SK-N-SH (cell line): Measurements from ENCODE around the gene DBR1. TPM values are rescaled to one million over a fixed set of nuclear protein-coding genes. Genes with fewer than 3 reads are reported as not detected.

Experiments used
- CTCF ChIA-PET: fragments of 300-600, 350-600 bp; formaldehyde crosslinking; extraction: SDS; loops from one replicate; lab custom pipeline; 2021; lab: Yijun Ruan, JAX
- POLR2A ChIA-PET: fragments of 350-600 bp; sonication (Branson Sonifier 250); formaldehyde crosslinking; extraction: SDS; loops from one replicate; lab custom pipeline; 2020; ENCODE audit warnings: antibody characterized with exemption, inconsistent platforms; lab: Yijun Ruan, JAX
- DNase-seq: peaks from one replicate; pipeline ENCODE4 v3.0.0; 2012
- H2AFZ ChIP-seq: fragments of 200-600 bp; sonication (generic); 2 replicates; pipeline ENCODE4 v1.8.1; 2016; ENCODE audit warnings: antibody characterized with exemption, mild to moderate bottlenecking, low read depth
- H3F3A ChIP-seq: fragments of 200-600 bp; sonication (generic); replicated peaks from 2 replicates; pipeline ENCODE3; 2016; ENCODE audit warnings: antibody characterized with exemption, mild to moderate bottlenecking; ENCODE audit not compliant: insufficient read depth
- H3K27ac ChIP-seq, 2 experiments: fragments of 200-500 bp in 1 of 2; fragments of 200-600 bp in 1 of 2; sonication (Bioruptor generic) in 1 of 2; sonication (generic), shearing (Covaris generic) in 1 of 2; 2 replicates each; pipeline versions ENCODE4 v1.5.1 to v1.6.1; 2014 to 2016; ENCODE audit warnings: low read depth in 2 of 2, inconsistent platforms in 1 of 2, low read length in 1 of 2, mild to moderate bottlenecking in 1 of 2, mixed read lengths in 1 of 2
- H3K27me3 ChIP-seq: fragments of 200-600 bp; sonication (generic), shearing (Covaris generic); 2 replicates; pipeline ENCODE4 v1.6.1; 2016; ENCODE audit warnings: mixed run types; ENCODE audit not compliant: insufficient read depth
- H3K36me3 ChIP-seq, 2 experiments: fragments of 200-500 bp in 1 of 2; fragments of 200-600 bp in 1 of 2; sonication (Bioruptor generic) in 1 of 2; sonication (generic) in 1 of 2; replicated peaks in 1 of 2; 2 replicates each; pipeline versions ENCODE3 to v1.5.1; 2014 to 2016; ENCODE audit warnings: low read length in 1 of 2, mild to moderate bottlenecking in 1 of 2; ENCODE audit not compliant: insufficient read depth in 2 of 2, control insufficient read depth in 1 of 2
- H3K4me1 ChIP-seq, 2 experiments: fragments of 200-500 bp in 1 of 2; fragments of 200-600 bp in 1 of 2; sonication (Bioruptor generic) in 1 of 2; sonication (generic), shearing (Covaris generic) in 1 of 2; 2 replicates each; pipeline versions ENCODE4 v1.5.1 to v1.6.1; 2014 to 2016; ENCODE audit warnings: low read depth in 1 of 2, low read length in 1 of 2, mixed run types in 1 of 2; ENCODE audit not compliant: insufficient read depth in 2 of 2, control insufficient read depth in 1 of 2
- H3K4me2 ChIP-seq: fragments of 200-600 bp; sonication (generic), shearing (Covaris generic); 2 replicates; pipeline ENCODE4 v1.6.1; 2017; ENCODE audit warnings: mixed run types
- H3K4me3 ChIP-seq, 2 experiments: fragments of 200-500 bp in 1 of 2; fragments of 200-600 bp in 1 of 2; sonication (Bioruptor generic) in 1 of 2; sonication (generic), shearing (Covaris generic) in 1 of 2; 2 replicates each; pipeline versions ENCODE4 v1.5.1 to v1.8.1; 2014 to 2016; ENCODE audit warnings: low read depth in 2 of 2, inconsistent platforms in 1 of 2, low read length in 1 of 2, mild to moderate bottlenecking in 1 of 2, mixed read lengths in 1 of 2, moderate library complexity in 1 of 2
- H3K79me2 ChIP-seq: fragments of 200-600 bp; sonication (generic); 2 replicates; pipeline ENCODE4 v1.8.1; 2017; ENCODE audit warnings: mild to moderate bottlenecking; ENCODE audit not compliant: insufficient read depth
- H3K9ac ChIP-seq: fragments of 200-600 bp; sonication (generic); 2 replicates; pipeline ENCODE4 v1.6.1; 2017; ENCODE audit warnings: mixed run types
- H3K9me2 ChIP-seq: fragments of 200-600 bp; sonication (generic); 2 replicates; pipeline ENCODE4 v1.6.1; 2017; ENCODE audit warnings: mixed run types
- H3K9me3 ChIP-seq: fragments of 200-600 bp; sonication (generic); 2 replicates; pipeline ENCODE4 v1.6.1; 2017; ENCODE audit warnings: mixed run types, mild to moderate bottlenecking, moderate library complexity
- H4K20me1 ChIP-seq: fragments of 200-600 bp; sonication (generic); 2 replicates; pipeline ENCODE4 v1.6.1; 2017; ENCODE audit warnings: mild to moderate bottlenecking, mixed run types; ENCODE audit not compliant: insufficient read depth
- CTCF ChIP-seq: fragments of 200-600 bp; sonication (generic); IDR thresholded peaks from 2 replicates; pipeline ENCODE4 v1.6.1; 2017; ENCODE audit warnings: antibody characterized with exemption, mild to moderate bottlenecking, moderate library complexity
- EZH2phosphoT487 ChIP-seq: fragments of 200-600 bp; sonication (generic); IDR thresholded peaks from 2 replicates; pipeline ENCODE4 v1.6.1; 2017; ENCODE audit warnings: low read depth, mixed run types, mild to moderate bottlenecking, antibody characterized with exemption, moderate library complexity, borderline replicate concordance
- GATA2 ChIP-seq: sonication (generic); formaldehyde crosslinking; IDR thresholded peaks from 2 replicates; pipeline ENCODE4 v1.5.0; 2020; ENCODE audit warnings: mild to moderate bottlenecking, missing genetic modification reagents
- JUND ChIP-seq: IDR thresholded peaks from 2 replicates; pipeline ENCODE4 v1.4.0; 2012
- MAX ChIP-seq: IDR thresholded peaks from 2 replicates; pipeline ENCODE4 v1.4.0; 2012; ENCODE audit warnings: low read depth
- MXI1 ChIP-seq: IDR thresholded peaks from 2 replicates; pipeline ENCODE4 v1.6.1; 2012; ENCODE audit warnings: mild to moderate bottlenecking, low read depth, low read length, improper control_type of control experiment
- RFX5 ChIP-seq: IDR thresholded peaks from 2 replicates; pipeline ENCODE4 v1.6.1; 2012; ENCODE audit warnings: mild to moderate bottlenecking, improper control_type of control experiment, low read length
- RXRA ChIP-seq: IDR thresholded peaks from 2 replicates; pipeline ENCODE4 v1.4.0; 2012; ENCODE audit warnings: low read depth, mild to moderate bottlenecking, borderline replicate concordance
- SIN3A ChIP-seq: IDR thresholded peaks from 2 replicates; pipeline ENCODE4 v1.6.1; 2012; ENCODE audit warnings: low read depth, mild to moderate bottlenecking, low read length, moderate library complexity, borderline replicate concordance
- ZBTB33 ChIP-seq: IDR thresholded peaks from 2 replicates; pipeline ENCODE4 v1.4.0; 2012; ENCODE audit warnings: low read depth, borderline replicate concordance
- WGBS: methylation state at CpG from one replicate; pipeline ENCODE4 v1.1.6; 2017; ENCODE audit warnings: low lambda C conversion rate; 5-methylcytosine and 5-hydroxymethylcytosine counted together
- polyA plus RNA-seq, 3 experiments: library from polyadenylated mRNA; depleted of rRNA; stranded (reverse); fragments of >200 nt; gene quantifications; 2 replicates each; pipeline ENCODE4 v1.2.3, GENCODE V29; 2012

DBR1 gene
- polyA plus RNA-seq, 1 of the 3 experiments (the other 2 are of a cell fraction), result 9.2 TPM

- TF ChIP-seq EZH2phosphoT487, result no peak
Observed at GRCh38 chr3:138132239-138132638, 42.5 kb downstream of the DBR1 start, which contains the start of gene A4GNT (continued).

GRCh38 chr3:138127636-138128365 lies 46.9 kb downstream of the DBR1 start:
- no peaks in the 10 kb centered on the region for H3K9me2 ChIP-seq
- no peaks in the 10 kb centered on the region for H4K20me1 ChIP-seq
- no peak for TF ChIP-seq GATA2 (CRISPR knock-in tag)
- no peak for TF ChIP-seq CTCF
- TF ChIP-seq SIN3A, result no peak
- no peak for TF ChIP-seq RFX5
- no peak for TF ChIP-seq JUND
- no peak for TF ChIP-seq MXI1
- no peak for TF ChIP-seq ZBTB33
- no peak for TF ChIP-seq MAX
- no peak for TF ChIP-seq RXRA
- no peak overlapping the region for H3K4me2 ChIP-seq
- H3K79me2 ChIP-seq, result no peaks in the 10 kb centered on the region
- H3K4me1 ChIP-seq, result peaks cover 9 to 15% of the 10 kb centered on the region in 2 experiments; a peak in 3 of 4 replicates
- no peak overlapping the region for H3K4me3 ChIP-seq
- H3K9ac ChIP-seq, result no peak overlapping the region
- ChIA-PET POLR2A (interaction anchor here (3.1 kb wide), 1 partner anchor 12 kb away, joined by 16 read pairs; the partner anchor contains the start of gene DZIP1L), CTCF (interaction anchor here (0.7 to 1.9 kb wide), 3 partner anchors 8 to 59 kb away, joined by 3 to 8 read pairs (median 3); no protein-coding TSS in a partner anchor)
- no peak overlapping the region for H2AFZ ChIP-seq
- H3K27ac ChIP-seq, result 0 out of 4 replicates have a peak overlapping the region, but pooled peaks of 1 of the 2 experiments have one; percentile 9
- WGBS, result 28% methylated on average over 1 of the region's 1 CpG
- H3F3A ChIP-seq, result no peaks in the 10 kb centered on the region
- no peaks in the 10 kb centered on the region for H3K9me3 ChIP-seq
- no peak for DNase-seq
- H3K27me3 ChIP-seq, result no peaks in the 10 kb centered on the region
- no peaks in the 10 kb centered on the region for H3K36me3 ChIP-seq
